Amniotic stem cell (primary cell): ENCODE results near the gene ARHGAP6.

ENCODE experiments used
- DNase-seq: peaks from one replicate; lab custom pipeline; 2025; lab: John Stamatoyannopoulos, UW

The ARHGAP6 gene

GRCh38 chrX:11429538-11430085, 236.1 kb downstream of the ARHGAP6 start:
- DNase-seq: no peak

GRCh38 chrX:11427453-11428071, 238.2 kb downstream of the ARHGAP6 start:
- no peak for DNase-seq

DNA sequence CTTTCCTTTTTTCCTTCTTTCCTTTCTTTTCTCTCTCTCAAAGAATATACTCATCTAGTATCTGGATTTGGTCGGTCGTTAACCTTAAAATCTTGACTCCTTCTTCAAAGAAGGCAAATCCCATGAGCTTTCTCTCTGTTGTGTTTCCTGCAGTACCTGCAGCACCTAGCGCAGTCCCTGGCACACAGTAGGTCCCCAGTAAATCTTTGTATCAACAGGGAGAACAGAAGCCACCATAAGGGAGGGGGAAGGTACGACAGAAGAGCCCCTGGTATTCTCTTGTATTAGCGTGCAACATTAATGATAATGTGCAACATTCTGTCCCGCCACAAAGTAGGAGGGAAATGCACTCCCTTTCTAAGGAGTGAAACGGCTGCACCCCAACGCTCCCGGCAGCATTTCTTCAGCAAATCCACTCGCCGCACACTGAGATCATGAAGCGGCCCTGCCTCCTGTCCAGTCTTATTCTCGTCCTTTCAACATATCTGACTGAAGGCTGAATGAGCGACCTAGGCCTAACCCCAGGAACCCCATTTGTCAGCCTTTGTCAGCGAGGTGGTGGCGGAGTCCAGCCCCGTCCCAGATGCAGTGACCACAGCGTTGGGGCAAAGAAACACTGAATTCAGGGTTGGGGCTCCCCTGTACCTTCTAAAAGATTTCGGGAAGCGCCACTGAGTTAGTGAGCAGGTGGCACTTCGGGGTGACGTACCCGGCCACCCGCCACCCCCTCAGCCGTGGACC, 238.8 kb downstream of the ARHGAP6 start:
- no peak for DNase-seq

- no peak for DNase-seq
Observed at GRCh38 chrX:11424903-11425674, 240.6 kb downstream of the ARHGAP6 start.

DNA sequence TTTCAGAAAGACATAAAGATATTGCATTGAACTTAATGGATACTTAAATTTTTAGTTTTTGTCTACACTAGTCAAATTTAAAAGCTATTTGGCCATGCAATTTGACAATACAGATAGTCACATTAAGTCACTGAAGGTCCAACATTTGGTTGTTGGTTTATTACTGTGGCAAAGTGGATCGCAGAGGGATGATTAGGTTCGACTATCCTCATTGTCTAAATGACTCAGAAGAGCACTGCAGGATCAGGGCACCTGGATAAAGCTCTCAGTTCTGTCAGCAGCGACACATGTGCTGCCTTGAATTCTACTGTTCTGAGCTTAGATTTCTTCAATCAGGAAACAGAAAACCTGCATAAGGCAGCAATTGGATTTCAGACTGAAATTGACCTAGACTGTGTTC, 241.8 kb downstream of the ARHGAP6 start:
- no peak for DNase-seq

DNA sequence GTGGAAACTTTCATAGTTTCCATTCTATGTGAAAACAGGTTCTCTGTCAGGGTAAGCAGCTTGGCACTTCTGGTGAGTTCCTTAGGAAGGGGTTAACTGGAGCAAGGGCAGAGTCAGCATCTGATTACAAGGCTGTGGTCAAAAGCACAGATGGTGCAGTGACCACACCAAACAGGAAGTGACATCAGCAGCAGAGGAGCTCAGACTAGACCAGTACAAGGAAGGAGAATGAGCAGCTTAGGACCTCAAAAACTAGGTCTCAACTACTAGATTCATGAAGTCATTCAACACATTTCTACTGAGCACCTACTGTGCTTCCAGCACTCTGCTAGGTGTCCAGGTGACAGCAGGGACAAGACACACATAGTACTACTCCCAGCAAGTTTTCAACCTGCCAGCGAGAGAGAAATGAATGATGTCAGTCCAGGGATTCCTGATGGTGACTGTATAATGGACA, 242.3 kb downstream of the ARHGAP6 start:
- no peak for DNase-seq

GRCh38 chrX:11422525-11422857, 243.2 kb downstream of the ARHGAP6 start:
- no peak for DNase-seq

DNA sequence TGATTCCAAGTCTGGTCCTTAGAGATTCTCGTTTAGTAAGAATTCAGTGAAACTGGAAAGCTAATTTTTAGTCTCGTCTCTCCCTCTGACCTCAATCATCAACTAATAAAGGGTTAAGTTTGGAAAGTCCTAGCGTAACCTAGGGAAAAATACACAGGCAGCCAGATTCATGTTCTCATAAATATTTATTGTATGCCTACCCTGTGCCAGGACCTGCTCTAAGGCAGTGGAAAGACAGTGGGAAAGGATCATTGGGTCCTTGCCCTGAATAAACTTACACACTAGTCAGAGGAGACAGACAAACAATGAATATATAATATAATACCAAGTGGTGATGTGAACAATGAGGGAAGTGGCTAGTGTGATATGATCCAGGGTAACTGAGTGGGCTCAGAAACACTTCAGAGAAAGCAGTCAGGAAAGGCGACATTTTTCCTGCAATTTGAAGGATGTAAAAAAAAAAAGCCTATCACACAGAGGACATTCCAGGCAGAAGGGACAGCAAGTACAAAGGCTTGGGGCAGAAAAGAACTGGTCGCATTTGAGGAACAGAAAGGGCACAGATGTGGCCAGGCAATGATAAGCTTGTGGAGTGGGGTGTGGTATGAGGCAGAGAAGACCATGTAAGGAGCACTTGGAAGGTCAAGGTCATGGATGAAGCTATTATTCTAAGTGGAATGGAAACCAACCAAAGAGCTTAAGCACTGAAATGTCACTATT, 243.8 kb downstream of the ARHGAP6 start:
- DNase-seq: no peak

- no peak for DNase-seq
Observed at GRCh38 chrX:11420851-11421250, 244.9 kb downstream of the ARHGAP6 start.

- no peak for DNase-seq
Observed at GRCh38 chrX:11419102-11419501, 246.6 kb downstream of the ARHGAP6 start.

DNA sequence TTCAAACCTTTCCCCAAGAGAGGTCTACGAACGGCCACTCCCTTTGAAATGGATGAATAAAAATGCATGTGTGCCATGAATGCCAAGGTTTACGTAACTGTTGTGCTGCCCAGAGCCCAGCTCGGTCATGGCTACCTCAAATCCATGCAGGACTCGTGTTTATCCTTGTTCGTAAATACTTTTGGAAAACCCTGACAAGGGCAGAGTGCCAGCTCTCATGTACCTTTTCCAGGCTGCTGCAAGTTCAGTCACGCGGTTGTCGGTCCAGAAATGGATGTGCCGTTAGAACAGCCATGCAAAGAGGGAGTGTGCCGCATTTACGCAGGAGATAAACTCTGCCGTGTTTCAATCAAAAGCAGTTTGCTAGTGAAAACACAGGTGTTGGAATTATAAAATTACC, 249.1 kb downstream of the ARHGAP6 start:
- no peak for DNase-seq

- DNase-seq: no peak
Observed at GRCh38 chrX:11414091-11414490, 251.6 kb downstream of the ARHGAP6 start.

DNA sequence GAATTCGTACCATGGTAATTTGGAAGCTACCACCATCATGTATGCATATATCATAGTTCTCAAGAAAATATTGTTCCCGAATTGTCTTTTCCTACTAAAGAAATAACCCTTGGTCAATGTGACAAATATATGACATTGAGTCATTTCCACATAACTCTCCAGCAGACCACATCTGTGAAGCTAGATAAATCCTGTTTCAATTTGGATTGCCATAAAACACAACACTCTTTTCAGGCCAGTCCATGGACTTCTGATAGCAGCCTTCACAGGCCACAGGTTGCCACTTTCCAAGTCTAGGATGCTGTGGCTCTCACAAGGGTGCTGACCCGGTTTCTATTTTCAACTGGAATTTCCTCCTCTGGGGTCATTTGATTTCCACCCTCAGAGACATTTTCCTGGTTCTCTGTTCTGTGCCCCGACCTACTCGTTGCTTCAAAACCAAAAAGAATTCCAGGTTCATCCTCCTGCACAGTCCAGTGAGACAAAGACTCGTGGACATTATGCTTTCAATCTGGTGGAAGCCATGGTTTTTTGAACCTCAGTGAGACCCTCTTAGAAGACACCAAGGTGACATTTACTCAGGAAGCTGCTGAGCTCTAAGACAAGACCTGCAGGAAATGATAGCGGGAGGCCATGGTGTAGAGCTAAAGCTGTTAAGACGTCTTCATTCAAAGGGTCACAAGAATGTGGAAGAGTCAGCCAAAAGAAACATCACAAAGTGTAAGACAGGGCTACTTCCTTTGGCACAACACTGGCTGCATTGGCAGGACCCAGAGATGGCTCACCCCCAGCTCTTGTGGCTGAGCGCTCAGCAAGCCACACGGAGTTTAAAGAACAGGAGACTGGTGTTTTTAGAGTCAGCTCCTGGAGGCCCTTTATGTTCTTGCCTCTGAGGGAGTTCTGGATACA, 252.8 kb downstream of the ARHGAP6 start:
- no peak for DNase-seq

- DNase-seq: no peak
Observed at GRCh38 chrX:11409957-11410356, 255.8 kb downstream of the ARHGAP6 start.

DNA sequence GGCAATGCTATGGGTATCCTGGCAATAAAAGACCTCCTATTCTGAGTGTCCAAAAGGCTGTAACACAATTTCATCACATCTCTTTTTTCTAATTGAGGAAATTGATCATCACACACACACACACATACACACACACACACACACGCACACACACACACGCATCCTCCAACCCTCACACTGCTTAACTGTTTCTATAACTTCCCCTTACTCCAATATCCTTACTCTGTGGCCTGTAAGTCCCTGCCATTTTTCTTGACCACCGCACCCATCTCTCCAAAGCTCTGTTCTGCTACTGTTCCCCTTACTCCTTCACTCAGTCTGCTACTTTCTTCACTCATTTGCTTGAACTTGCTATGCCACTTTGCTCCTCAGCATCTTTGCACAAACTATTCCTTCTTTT, 256.9 kb downstream of the ARHGAP6 start:
- no peak for DNase-seq

DNA sequence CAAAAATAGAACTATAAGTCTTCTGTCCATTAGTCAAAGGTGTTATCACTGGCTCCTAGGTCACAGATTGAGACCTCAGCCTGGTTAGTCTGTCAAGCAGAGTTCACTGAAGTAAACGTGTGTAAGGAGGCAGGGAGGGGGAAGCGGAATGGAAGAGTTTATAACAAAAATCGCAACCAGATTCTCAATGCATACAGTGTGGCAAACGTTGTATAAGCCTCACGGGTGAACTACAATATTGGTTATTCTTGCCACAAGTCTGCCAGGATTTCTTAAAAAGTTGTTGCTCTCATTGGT, 257.7 kb downstream of the ARHGAP6 start:
- no peak for DNase-seq

GRCh38 chrX:11407331-11408108, 258.2 kb downstream of the ARHGAP6 start:
- DNase-seq: no peak

DNA sequence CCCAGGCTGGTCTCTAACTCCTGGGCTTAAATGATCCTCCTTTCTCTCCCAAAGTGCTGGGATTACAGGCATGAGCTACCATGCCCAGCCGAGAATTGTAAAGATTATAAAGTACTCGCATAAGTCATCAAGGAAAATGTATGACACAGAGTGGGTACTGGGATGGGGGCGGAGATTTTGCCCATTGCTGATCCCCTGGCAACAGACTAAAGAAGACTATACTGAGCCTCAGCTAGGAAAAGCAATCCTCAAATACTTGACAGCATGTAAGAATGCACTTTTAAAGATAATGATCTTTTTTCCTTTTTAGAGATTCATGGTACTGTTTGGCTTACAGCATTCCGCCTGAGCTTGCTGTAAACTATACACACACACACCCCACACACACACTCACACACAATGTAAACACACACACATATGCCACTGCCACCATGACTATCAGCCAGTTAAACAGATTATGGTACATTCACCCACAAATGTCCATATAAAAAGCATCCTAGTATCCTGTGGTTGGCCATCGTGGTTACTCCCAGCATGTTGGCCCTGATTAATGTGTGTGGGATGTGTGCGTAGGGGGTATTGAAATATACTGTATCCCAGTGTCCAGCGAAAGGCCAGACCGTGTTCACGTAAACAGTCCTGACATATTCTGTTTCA, 259.5 kb downstream of the ARHGAP6 start:
- DNase-seq: no peak

DNA sequence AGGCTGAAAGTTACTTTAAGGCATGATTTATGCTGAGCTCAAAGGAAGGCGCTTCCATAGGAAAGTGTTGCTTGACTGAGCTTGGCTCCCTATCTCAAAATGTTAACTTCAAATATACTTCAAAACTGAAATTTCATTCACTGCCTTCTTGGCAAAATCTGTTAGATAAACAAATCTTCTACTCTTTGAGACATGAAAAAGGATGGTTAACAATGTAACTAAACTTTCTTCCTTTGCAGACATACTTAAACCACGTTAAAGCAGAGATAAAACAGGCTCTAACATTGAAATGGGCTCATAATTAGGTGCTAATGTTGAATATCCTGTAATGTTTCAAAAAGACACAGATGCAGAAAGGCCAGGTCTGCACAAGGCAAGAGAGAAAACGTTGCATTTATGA, 262.1 kb downstream of the ARHGAP6 start:
- no peak for DNase-seq

DNA sequence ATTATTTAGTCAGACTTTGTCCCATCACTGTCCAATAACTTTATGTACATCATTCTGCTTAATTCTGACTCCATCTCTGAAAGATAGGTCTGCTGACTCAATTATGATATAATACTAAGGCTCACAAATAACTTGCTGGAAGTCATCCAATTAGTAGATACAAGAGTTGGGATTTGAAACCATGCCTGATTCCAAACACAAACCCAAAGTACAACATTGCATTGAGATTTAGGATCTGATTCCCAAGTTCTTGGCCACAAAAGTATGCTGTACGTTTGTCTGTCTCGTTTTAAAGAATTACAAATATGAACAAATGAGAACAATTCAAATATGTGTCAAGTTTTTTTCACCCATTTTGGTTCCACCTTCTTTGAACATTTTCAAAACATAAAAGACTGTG, 263.8 kb downstream of the ARHGAP6 start:
- DNase-seq: no peak
